RPMI8226 (cell line): Measurements from ENCODE around the gene FAM50B.

ENCODE experiments used
- DNase-seq: peaks from one replicate; pipeline ENCODE4 v3.0.0-alpha.2; 2015

Gene FAM50B, protein sequence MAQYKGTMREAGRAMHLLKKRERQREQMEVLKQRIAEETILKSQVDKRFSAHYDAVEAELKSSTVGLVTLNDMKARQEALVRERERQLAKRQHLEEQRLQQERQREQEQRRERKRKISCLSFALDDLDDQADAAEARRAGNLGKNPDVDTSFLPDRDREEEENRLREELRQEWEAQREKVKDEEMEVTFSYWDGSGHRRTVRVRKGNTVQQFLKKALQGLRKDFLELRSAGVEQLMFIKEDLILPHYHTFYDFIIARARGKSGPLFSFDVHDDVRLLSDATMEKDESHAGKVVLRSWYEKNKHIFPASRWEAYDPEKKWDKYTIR

DNA sequence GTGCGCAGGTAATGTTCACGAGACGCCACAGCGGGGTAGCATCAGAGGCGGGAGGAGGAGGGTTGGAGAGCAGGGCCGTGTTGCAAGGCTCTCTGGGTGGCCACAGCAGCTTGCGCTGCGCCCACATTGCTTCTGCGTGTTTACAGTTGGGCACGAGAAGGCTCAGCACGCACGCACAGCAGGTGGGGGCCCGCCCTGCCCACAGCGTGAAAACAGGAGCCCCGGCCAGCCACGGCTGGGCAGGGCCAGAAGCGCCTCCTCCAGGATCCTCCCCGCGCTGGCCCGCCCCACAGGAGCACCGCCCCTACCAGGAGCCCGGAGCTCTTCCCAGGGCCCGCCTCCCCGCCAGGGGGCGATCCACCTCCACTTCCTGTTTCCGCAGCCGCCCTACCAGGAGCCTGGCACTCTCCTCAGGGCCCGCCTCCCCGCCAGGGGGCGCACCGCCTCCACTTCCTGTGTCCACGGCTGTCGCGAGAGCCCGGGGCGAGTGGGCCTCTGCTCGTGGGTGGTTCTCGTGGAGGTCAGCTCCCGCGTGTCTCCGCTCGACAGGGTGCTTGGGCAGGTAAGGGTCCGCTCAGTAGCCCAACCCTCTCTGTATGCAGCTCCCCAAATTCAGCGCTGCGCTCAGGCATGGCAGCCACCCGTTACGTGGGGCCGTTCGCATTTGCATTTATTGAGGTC, at the start of gene FAM50B:
TSS of gene FAM50B (plus strand) at position 449 of the 681 bp plus-strand sequence. CDS start 439 bp downstream, outside the sequence.
- DNase-seq = peak; percentile 77

DNA sequence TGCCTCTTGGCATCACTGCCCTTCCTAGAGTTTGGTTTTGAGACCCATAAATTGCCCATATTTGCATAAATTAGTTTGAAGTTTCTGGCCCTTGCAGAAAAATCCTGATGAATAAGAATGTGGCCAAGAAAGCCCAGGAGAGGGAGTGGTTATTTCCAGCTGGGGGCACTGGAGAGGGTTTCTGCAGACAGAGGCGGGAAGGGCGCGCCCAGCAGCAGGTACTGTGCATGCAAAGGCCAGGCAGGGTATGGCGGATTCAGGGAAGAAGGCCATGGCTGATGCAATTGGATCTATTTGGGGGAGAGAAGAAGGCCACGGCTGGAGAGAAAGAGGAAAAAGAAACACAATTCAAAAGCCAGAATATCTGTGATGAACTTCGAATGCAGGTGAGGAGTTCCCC, 49.5 kb upstream of the FAM50B start:
- DNase-seq = no peak

GRCh38 chr6:3800850-3801591, 48.2 kb upstream of the FAM50B start:
- peak; percentile 62 for DNase-seq

GRCh38 chr6:3801960-3802359, 47.2 kb upstream of the FAM50B start:
- DNase-seq = no peak

DNA sequence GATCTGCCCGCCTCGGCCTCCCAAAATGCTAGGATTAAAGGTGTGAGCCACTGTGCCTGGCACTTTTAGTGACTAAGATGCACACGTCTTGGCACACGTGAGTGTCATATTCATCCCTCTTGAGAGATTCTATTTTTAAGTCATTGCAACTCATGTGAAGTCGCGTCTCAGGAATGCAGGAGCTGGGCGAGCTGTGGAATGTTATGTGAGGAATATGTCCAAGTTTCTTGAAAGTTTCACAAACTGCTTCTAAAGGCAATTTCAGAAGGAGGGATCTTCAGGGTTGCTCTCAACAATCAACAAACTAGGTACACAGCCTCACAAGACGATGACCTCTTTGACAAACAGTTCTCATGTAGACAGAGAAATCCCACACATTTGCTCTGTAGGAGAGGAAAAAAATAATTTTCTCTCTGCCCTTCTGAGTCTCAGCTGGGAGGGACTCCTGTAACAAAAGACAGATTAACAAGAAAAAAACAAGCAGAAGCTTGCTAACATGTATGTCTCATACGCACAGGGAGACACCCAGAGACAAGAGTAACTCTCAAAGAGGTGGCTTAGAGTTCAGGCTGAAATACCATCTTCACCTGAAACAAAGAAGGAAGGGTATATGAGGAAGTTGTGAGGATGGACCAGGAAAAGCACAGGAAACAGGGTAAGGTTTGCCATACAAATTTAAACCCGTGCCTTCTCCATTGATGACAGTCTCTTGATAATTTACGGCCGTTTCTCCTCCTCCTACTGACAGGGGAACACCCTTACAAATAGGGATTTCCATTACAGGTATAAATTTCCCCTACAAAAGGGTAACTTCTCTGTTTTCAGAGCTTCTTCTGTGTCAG, 45.3 kb upstream of the FAM50B start:
- DNase-seq = peak; percentile 50

DNA sequence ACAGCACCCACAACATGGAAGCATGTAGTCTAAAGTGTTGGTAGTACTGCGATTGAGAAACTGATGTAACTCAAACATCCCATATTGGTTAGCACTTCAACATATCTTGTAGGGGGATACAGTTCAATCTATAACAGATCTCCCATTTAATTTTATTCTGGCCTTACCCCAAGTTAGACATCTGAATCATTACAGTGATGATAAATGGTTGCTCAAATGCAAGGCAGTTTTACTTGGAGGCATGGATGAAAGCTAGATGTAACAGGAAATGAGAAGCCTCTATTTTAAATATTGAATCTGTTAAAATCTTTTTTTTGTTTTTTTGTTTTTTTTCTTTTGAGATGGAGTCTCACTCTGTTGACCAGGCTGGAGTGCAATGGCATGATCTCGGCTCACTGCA, 44.2 kb upstream of the FAM50B start:
- DNase-seq = no peak

DNA sequence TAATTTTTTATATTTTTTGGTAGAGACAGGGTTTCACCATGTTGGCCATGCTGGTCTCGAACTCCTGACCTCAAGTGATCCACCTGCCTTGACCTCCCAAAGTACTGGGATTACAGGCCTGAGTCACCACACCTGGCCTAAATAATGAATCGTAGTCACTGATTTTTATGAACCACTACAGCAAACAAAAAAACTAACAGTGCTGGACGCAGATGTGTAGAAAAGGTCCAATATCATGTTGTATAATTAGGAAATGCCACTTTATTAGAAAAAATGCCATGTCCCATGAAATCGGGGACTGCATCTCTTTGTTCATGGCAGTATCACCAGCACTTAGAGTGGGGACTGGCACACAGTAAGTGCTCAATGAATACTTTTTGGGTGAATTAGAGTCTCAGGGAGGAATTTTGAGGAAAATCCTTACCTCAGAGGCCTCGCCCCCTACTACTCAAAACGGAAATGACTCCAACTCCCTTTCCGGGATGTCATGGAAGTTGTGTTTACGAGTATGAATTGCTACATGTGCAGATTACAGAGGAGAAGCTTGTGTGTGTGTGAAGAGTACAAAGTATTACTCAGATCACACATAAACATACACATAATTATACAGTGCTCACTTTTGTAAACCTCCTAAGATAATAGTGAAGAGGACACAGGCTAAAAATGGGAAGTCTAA, 43.6 kb upstream of the FAM50B start:
- DNase-seq = no peak

GRCh38 chr6:3806169-3806922, 42.8 kb upstream of the FAM50B start:
- no peak for DNase-seq

- DNase-seq = no peak
Observed at GRCh38 chr6:3808199-3808598, 41.0 kb upstream of the FAM50B start.

- peak; percentile 42 for DNase-seq
Observed at GRCh38 chr6:3808759-3809514, 40.2 kb upstream of the FAM50B start.

GRCh38 chr6:3809515-3809891, 39.7 kb upstream of the FAM50B start:
- no peak for DNase-seq

DNA sequence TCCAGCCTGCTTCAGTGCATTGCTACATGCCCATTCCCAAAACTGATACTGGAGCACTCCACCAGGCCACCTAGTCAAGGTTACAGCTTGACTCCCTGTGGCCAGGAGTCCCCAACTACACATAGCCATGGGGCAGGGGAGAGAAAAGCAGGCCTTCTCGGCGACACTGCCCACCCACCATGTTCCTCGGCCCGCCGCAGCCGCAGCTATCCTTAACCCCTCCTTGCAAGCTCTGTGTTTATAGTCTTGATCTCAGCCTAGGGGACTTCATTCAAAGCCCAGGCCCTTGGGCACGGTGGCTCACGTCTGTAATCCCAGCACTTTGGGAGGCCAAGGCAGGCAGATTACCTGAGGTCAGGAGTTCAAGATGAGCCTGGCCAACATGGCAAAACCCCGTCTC, 39.2 kb upstream of the FAM50B start:
- no peak for DNase-seq

DNA sequence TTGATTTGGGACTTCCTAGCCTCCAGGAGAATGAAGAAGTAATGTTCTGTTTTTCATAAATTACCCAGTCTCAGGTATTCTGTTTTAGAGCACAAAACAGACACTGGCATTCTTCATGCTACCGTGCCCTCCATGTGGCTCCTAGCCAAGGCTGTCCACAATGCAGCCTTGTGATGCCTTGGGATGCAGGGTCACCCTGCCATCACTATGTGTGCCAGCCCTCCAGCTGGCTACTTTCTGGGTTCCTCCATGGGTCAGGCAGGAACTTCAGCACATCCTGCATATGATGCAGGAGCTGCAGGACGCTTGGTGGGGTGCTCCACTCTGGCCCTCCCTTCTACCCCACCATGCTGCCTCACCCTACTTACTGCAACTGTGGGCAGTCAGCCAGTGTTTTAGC, 38.0 kb upstream of the FAM50B start:
- DNase-seq = peak; percentile 42

DNA sequence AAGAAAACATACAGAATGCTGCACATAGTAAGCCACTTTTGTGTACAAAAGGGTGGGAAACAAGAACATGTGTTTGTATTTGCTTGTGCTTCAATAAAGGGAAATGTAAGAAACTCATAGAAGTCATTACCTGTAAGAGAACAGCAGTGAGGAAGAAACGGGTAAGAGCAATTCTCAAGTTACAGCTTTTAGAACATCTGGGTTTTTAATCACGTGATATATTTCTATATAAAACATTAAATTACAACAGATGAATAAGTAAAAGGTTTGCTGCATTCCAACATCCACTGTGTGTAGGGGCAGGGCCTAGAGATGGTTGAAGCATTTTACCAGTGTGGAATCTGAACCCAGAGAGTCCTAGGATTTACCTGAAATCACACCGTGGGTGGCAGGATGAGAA, 36.6 kb upstream of the FAM50B start:
- no peak for DNase-seq

DNA sequence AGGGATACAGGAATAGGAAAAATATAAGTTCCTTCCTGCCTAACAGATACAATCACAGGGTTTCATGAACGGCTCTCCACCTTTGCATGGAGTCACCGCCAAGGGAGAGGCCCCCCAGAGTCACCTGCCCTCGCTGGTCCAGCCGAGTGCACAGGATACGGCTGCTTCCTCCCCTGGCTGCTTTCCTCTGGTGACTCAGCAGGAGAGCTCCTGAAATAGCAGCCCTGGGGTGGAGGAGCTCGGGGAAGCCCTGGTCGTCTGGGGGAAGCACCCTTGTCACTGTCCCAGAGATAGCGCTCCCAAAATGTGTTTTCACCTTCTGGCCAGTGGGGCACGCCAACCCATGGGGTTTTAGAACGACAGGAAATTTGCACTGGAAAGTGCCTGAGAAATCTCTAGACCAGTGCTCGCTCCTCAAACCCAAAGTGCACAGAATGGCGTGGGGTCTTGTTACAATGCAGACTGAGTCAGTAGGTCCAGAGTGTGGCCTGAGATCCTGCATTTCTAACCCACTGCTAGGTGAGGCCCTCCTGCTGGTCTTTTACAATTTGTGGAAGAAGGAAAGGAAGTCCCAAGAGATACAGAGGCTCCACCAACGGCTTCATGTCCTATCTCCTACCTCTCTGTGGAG, 35.9 kb upstream of the FAM50B start:
- peak; percentile 52 for DNase-seq

DNA sequence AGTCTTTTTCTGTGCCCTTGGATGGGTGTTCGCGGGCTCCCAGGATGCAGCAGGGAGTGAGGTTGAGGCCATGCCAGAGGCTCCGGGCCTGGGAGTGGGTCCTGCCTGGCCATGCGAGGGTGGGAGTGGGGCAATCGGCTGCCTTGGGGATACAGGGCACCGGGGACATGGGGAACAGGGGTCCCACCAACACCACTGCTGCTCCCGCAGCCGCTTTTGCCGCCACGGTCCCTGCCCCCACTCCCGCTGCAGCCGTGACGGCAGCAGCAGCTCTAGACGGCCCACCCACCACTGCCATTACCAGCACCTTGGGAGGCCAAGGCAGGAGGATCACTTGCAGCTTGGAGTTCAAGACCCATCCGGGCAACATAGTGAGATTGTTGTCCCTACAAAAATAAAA, 35.3 kb upstream of the FAM50B start:
- DNase-seq = no peak

GRCh38 chr6:3814539-3814938, 34.6 kb upstream of the FAM50B start:
- no peak for DNase-seq

GRCh38 chr6:3816251-3816650, 32.9 kb upstream of the FAM50B start:
- DNase-seq = no peak

- no peak for DNase-seq
Observed at GRCh38 chr6:3819161-3820110, 29.7 kb upstream of the FAM50B start.
